Right ventricle myocardium superior (tissue), 1 donor: ENCODE measurements around the gene SYTL3. TPM values are rescaled to one million over a fixed set of nuclear protein-coding genes. Genes with fewer than 3 reads are reported as not detected.
"Not testable (repeated sequence)": the region's sequence is repeated elsewhere in the genome, so short reads cannot be mapped to it uniquely, and the experiment has no call there.

Experiments used
- ATAC-seq: fragments of 200-7000 bp; cut with Tn5 transposase; one replicate; pipeline ENCODE4 v1.9.1; 2020; ENCODE audit warnings: mild to moderate bottlenecking; ENCODE audit not compliant: poor library complexity
- DNase-seq: peaks from one replicate; pipeline ENCODE4 v3.0.0-alpha.2; 2020
- intact Hi-C: fragments of 100-400 bp; cut with DNase I; formaldehyde crosslinking; loops from one replicate; pipeline ENCODE4 v1.11.2; 2022
- total RNA-seq: library from RNA; stranded (reverse); fragmentation: NEBNext Ultra II Directional; extraction: Animal tissue kit (Norgen Biotek cat#: 25700); gene quantifications from one replicate; pipeline ENCODE4 v1.2.1, GENCODE V29; 2021
- donor health status: DM: no; HTN: yes; CAD: no; lungs with severe emphysema.

The SYTL3 gene
- total RNA-seq, 1 donor from 2014 or later = 11.7 TPM

DNA sequence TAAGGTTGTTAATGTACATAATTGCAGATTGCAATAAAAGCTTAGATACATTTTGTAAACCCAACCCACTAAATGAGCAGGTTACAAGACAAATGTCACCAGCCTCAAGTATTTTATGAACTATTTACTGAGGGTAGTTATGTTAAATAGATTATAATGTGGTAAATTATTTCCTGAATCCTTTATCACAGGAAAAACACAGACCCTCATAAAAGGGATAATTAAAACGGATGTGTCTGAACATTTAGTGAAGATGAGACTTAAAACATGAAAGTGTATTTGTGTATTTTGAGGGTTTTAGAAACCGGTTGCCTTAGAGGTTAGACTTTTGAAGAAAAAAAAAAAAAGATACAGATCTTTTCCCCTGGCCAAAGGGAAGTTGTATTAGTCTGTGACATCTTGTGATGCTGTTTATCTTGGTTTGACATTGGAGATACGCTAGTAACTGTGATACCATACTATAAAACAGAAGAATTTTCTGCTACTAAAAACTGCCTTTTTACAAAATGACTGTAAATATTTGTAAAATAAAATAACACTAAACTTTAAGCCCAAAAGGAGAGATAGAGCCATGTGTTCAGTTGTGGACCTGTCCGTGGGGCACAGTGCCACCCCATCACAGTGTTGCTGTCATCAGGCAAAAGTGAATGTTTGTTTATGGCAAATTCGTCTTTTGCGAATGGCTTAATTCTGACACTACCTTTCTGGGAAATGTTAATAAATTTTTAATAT is 15.0 kb upstream of the SYTL3 start:
- intact Hi-C loops = no loop called here
- ATAC-seq = no peak

DNA sequence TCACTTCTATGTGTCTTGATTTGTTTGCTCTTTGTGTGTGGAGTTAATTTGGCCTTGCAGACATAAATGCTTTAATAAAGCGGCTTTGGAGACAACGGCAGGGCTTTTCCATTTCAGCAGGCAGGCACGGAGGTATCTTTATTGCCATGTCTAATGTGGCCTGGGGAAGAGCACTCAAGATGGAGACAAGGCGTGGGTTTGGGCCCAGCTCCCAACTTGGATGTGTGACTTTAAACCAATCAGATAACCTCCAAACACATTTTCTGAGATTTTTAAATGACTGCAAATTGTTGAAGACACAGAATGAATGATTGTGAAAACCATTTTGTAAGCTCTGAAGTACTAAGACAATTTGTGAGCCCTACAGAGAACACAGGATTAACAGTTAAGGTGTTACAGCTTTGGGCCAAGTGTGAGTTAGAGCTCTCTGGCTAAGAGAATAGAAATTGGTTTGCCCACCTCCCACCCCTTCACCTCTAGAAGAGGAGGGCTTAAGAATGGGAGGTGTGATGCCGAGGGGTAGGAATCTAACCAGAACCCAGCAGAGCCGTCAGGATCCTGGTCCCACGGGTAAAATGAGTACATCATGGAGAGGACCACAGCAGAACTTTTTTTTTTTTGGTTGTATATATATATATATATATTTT is 14.3 kb upstream of the SYTL3 start:
- intact Hi-C loops = no loop called here
- DNase-seq (no peak), ATAC-seq (no peak)

More for the DNA sequence above, 15.0 kb upstream of the SYTL3 start:
- DNase-seq = no peak

DNA sequence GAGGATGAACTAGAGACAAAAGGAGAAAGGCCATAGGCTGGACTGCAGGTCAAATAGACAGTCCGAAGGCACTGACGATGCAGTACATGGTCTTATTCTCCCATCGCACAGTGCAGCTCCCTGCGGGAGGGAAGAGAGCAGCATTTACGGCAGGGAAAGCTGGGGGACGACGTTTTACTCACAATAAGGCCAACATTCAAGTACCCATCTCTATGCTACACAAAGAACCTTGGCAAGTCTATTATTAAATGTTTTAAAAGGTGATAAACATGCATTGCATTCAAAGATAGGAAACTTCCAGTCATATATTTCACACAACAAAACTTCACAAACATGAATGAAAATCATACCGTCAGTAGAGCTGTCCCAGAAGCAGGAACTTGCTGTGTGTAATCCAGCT is 13.1 kb upstream of the SYTL3 start:
- no peak for DNase-seq
- intact Hi-C loops = no loop called here
- ATAC-seq = no peak

- ATAC-seq (no peak), DNase-seq (no peak)
- intact Hi-C loops = no loop called here
Observed at GRCh38 chr6:158638324-158638854, 11.5 kb upstream of the SYTL3 start.

GRCh38 chr6:158639056-158639455 is 10.8 kb upstream of the SYTL3 start:
- DNase-seq (no peak), ATAC-seq (no peak)
- intact Hi-C loops = no loop called here

- DNase-seq (no peak), ATAC-seq (no peak)
- intact Hi-C loops = no loop called here
Observed at GRCh38 chr6:158640519-158640918, 9.3 kb upstream of the SYTL3 start.

- DNase-seq = peak; percentile 61
Observed at GRCh38 chr6:158642097-158642601, 7.7 kb upstream of the SYTL3 start.

DNA sequence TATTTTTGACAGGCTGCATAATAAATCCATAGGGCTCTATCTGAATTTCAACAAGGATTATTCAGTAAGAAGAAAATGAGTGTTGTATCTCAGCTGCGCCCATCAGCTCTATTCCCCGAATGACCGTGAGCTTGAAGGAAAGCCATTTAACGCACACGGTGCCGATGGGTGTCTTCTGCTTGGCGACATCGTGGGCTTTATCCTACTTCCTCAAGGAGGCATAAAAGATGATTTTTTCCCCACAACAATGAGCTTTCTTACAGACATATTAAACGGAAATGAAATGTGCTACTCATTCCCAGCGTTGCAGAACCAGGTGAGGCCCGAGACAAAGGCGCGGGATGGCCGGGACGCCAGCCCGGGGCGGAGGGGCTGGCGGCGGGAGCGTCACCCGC is 6.0 kb upstream of the SYTL3 start:
- intact Hi-C loops = no loop called here
- no peak for ATAC-seq

More at GRCh38 chr6:158642097-158642601, 7.7 kb upstream of the SYTL3 start:
- peak; percentile 26 for ATAC-seq
- intact Hi-C loops = no loop called here

DNA sequence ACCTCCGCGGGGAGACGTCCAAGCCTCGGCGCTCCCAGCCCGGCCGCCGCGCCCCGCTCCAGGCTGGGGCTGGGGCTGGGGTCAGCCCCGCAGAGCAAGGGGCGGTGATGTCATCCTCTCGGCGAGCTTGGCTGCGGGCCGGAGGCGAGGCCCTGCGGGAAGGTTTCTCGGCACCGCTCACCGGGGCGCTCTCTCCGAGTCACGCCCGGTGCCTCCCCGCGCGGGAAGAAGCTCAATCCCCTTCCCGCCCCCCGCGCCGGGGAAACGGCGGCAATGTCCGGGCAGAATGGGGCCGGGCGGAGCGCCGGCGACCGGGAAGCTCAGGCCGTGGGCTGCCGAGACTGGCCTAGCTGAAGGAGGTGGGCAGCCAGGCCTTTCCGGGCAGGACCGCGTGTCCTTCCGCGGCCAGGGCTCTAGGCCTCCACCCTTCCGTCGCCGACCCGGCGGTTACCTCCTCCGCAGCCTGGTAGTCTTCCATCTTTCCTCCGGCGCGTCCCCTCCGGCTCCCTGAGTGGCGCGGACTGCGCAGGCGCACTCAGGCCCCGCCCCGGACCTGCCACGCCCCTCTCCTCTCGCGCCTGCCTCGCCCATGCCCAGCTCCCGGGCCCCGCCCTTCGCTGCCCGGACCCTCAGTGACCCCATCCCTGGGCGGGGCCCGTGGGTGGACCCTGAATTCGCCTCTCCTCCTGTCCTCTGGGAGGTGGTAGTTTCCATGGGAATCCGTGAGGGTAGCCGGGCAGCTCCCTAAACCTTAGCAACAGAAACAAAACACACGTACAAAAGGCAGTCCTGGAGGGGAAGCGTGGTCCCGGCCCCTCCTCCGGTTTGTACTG is 5.4 kb upstream of the SYTL3 start, which contains the start of gene DYNLT1:
DYNLT1 (minus strand) TSS at position 513 of the 833 bp plus-strand sequence; CDS start at position 478, 35 bp downstream.
- intact Hi-C loops = no loop called here
- ATAC-seq = peak; percentile 95
- DNase-seq = peak; percentile 97

More for the DNA sequence above, 6.0 kb upstream of the SYTL3 start:
- no peak for DNase-seq

GRCh38 chr6:158645064-158646022 is 4.5 kb upstream of the SYTL3 start:
- DNase-seq = no peak
- no peak for ATAC-seq
- intact Hi-C loops = no loop called here

DNA sequence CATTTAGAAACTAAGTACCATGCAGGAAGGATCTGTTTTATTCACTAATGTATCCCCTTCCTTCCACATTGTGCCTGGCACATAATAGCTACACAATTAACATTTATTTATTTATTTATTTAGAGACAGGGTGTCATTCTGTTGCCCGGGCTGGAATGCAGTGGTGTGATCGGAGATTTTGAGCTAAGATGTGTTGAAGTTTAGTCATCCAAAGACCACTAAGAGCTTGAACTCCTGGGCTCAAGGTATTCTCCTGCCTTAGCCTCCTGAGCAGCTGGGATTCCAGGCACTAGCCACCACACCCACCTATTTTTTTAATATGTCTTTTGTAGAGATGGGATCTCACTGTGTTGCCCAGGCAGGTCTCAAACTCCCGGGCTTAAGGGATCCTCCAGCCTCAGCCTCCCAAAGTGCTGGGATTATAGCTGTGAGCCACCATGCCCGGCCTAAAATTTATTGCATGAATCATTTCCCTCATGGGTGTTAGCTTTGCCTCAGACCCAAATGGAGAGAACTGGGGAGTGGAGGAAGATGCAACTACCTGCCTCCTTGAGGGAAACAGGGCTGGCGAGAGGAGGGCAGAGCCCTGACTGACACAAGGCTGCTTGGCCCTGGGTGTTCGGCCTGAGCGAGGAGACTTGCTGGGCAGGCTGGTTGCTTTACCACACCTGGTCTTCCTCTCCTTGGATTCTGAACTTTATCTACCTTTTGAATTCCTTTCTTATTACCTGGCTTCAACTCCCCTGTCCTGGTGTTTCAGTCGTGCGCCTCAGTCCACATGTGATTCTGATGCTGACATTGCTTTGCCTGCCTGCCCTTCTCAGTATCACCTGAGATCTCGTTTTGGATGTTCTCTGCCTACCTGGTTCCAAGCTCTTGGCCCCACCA is 3.6 kb upstream of the SYTL3 start:
- no peak for ATAC-seq
- intact Hi-C loops = no loop called here
- DNase-seq = no peak

GRCh38 chr6:158647501-158647900 is 2.4 kb upstream of the SYTL3 start:
- DNase-seq = no peak
- intact Hi-C loops = no loop called here
- ATAC-seq = no peak

GRCh38 chr6:158648682-158649131 is 1.1 kb upstream of the SYTL3 start:
- ATAC-seq (peak; percentile 3), DNase-seq (no peak)
- intact Hi-C loops = no loop called here

GRCh38 chr6:158651981-158652737 is 2.3 kb downstream of the SYTL3 start:
- DNase-seq, intact Hi-C loops, ATAC-seq: not testable (repeated sequence)

DNA sequence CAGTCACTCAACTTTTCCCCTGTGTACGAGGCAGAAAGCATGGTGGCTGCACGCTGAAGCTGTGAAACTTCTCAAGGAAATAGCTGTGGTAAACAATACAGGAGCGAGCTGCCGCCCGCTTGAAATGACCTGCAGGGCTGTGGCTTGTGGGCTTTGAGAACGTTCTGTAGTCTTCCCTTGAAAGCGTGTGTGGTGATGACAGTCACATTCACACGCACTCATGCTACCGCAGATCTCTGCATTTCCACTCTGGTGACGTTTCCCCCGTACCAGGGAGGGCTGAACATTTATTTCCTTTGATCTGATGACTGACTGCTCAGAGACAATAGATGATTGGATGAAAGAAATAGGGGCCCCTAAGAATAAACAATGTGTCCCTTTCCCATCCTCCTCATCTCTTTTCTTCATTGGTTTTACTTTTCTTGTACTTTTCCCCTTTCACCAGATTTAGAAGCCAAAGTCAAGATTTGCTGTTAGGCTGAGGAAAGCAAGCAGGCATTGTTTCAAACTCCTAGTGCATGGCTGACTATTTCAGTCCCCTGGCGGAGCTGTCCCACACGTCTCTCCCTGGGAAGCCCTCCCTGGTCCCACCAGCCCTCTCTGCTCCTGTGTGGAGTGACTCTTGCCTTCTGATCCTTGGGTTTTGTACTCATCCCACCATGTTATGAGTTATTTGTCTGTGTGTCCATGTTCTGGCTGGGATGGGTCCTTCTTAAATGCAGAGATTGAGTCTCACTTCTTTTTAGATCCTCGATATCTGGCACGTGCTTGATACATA is 3.9 kb downstream of the SYTL3 start:
- peak; percentile 65 for ATAC-seq
- intact Hi-C loops = no loop called here

More for the DNA sequence above, 3.9 kb downstream of the SYTL3 start:
- peak; percentile 69 for DNase-seq
